Hindlimb muscle (tissue), 1 donor: ENCODE results near the gene LRRC8D. TPM values are rescaled to one million over a fixed set of nuclear protein-coding genes. Genes with fewer than 3 reads are reported as not detected.
"Not testable (repeated sequence)": the region's sequence is repeated elsewhere in the genome, so short reads cannot be mapped to it uniquely, and the experiment has no call there.

Experiments used
- DNase-seq: peaks from one replicate; pipeline ENCODE4 v3.0.0-alpha.2; 2013
- polyA plus RNA-seq: library from polyadenylated mRNA; unstranded; fragments of 120-200 nt; gene quantifications from one replicate; pipeline ENCODE4 v1.2.1, GENCODE V29; 2013; ENCODE audit not compliant: insufficient read length

LRRC8D gene
- polyA plus RNA-seq, 1 donor, result 7.5 TPM

- DNase-seq, result no peak
These were observed 96.5 kb downstream of the LRRC8D start for GRCh38 chr1:89917353-89917752.

- no peak for DNase-seq
These were observed 97.4 kb downstream of the LRRC8D start for GRCh38 chr1:89918127-89918793.

- DNase-seq, result no peak
These were observed 97.9 kb downstream of the LRRC8D start for GRCh38 chr1:89918794-89919155.

- no peak for DNase-seq
These were observed 98.3 kb downstream of the LRRC8D start for GRCh38 chr1:89919174-89919573.

- no peak for DNase-seq
These were observed 102.1 kb downstream of the LRRC8D start for GRCh38 chr1:89922911-89923310.

GRCh38 chr1:89923517-89923916, 102.7 kb downstream of the LRRC8D start:
- no peak for DNase-seq

- not testable (repeated sequence) for DNase-seq
These were observed 103.2 kb downstream of the LRRC8D start for GRCh38 chr1:89924075-89924474.

- no peak for DNase-seq
These were observed 106.2 kb downstream of the LRRC8D start for GRCh38 chr1:89927049-89927448.

GRCh38 chr1:89927478-89927877, 106.6 kb downstream of the LRRC8D start:
- DNase-seq, result no peak

GRCh38 chr1:89928506-89928905, 107.7 kb downstream of the LRRC8D start:
- DNase-seq, result no peak

GRCh38 chr1:89929467-89930063, 108.7 kb downstream of the LRRC8D start:
- DNase-seq, result no peak

- no peak for DNase-seq
These were observed 109.7 kb downstream of the LRRC8D start for GRCh38 chr1:89930579-89930978.

GRCh38 chr1:89931964-89932363, 111.1 kb downstream of the LRRC8D start:
- no peak for DNase-seq

- DNase-seq, result no peak
These were observed 111.9 kb downstream of the LRRC8D start for GRCh38 chr1:89932598-89933364.

- DNase-seq, result no peak
These were observed 113.6 kb downstream of the LRRC8D start for GRCh38 chr1:89934461-89934860.

GRCh38 chr1:89935235-89935634, 114.4 kb downstream of the LRRC8D start:
- DNase-seq, result no peak

GRCh38 chr1:89936694-89937093, 115.9 kb downstream of the LRRC8D start:
- no peak for DNase-seq

GRCh38 chr1:89938171-89939055, 117.6 kb downstream of the LRRC8D start:
- no peak for DNase-seq

- no peak for DNase-seq
These were observed 118.3 kb downstream of the LRRC8D start for GRCh38 chr1:89939059-89939570.

GRCh38 chr1:89939693-89940438, 119.0 kb downstream of the LRRC8D start:
- no peak for DNase-seq

GRCh38 chr1:89941110-89941766, 120.4 kb downstream of the LRRC8D start:
- no peak for DNase-seq
